ENCODE results near the gene CYP4A22.

- TF ChIP-seq CTCF (IDR thresholded peaks at IDR 0.05) (no peak), POLR2A (IDR thresholded peaks at IDR 0.05) (no peak)
These were observed 61.0 kb downstream of the CYP4A22 start for GRCh38 chr1:47198214-47198613.

All from esophagus squamous epithelium (tissue), 4 donors.